Measurements from ENCODE around the gene RXFP4.

RXFP4 gene

DNA sequence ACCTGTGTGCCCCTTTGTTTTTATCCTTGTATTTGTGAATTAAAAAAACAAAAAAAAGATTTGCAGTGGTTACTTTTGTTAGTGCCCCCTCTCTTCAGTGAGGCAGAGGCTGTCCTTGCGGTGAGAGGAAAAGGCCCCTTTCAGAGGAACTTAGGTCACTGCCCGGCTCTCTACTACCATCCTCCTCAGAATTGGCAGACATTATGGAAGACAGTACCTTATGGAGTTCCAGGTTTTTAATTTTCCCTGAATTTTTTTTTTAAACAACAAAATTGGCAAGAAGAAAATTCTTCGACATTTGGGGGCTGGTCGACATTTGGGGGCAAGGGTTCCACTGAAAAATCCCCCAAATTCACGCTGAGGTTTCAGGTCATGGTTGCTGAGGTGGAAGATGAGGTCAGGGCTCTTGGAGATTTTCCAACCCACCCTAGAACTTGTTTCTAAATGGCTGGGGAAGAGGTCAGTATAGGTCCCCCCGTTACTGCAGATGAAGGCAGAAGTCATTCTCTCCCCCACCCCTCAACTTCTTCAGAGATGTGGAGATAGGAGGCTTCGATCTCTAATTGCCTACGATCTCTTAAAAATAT, 5.3 kb downstream of the RXFP4 start:
- DNase-seq (ENCODE audit: low read depth), result no peak
- no peak overlapping the region for H3K4me3 ChIP-seq (ENCODE audit: control insufficient read depth, low read depth, low read length)
- TF ChIP-seq, protein P1, sequence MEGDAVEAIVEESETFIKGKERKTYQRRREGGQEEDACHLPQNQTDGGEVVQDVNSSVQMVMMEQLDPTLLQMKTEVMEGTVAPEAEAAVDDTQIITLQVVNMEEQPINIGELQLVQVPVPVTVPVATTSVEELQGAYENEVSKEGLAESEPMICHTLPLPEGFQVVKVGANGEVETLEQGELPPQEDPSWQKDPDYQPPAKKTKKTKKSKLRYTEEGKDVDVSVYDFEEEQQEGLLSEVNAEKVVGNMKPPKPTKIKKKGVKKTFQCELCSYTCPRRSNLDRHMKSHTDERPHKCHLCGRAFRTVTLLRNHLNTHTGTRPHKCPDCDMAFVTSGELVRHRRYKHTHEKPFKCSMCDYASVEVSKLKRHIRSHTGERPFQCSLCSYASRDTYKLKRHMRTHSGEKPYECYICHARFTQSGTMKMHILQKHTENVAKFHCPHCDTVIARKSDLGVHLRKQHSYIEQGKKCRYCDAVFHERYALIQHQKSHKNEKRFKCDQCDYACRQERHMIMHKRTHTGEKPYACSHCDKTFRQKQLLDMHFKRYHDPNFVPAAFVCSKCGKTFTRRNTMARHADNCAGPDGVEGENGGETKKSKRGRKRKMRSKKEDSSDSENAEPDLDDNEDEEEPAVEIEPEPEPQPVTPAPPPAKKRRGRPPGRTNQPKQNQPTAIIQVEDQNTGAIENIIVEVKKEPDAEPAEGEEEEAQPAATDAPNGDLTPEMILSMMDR (IDR thresholded peaks at IDR 0.05; ENCODE audit: control insufficient read depth, insufficient read depth, low read depth, low read length, missing control alignments), result no peak

DNA sequence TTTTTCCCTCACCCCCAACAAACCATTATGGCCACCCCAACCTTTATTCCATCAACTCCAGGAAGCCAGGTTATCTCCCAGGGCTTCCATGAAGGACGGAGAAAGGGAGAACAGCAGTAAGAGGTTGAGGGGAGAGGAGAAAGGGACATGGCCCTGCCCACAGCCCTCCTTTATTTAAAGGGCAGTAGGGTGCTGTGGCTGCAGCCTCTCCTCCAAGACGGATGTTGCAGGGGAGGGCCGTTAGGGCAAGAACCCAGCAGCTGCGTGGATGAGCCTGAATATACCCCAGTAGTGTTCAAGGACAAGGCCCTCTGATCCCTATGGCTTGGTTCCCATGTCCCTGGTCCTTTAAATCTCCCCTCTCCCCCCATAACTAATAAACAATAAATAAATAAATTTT, 5.9 kb downstream of the RXFP4 start:
- DNase-seq (ENCODE audit: low read depth), result no peak
- TF ChIP-seq, protein P1 (IDR thresholded peaks at IDR 0.05; ENCODE audit: control insufficient read depth, insufficient read depth, low read depth, low read length, missing control alignments), result no peak
- H3K4me3 ChIP-seq (ENCODE audit: control insufficient read depth, low read depth, low read length), result no peak overlapping the region

DNA sequence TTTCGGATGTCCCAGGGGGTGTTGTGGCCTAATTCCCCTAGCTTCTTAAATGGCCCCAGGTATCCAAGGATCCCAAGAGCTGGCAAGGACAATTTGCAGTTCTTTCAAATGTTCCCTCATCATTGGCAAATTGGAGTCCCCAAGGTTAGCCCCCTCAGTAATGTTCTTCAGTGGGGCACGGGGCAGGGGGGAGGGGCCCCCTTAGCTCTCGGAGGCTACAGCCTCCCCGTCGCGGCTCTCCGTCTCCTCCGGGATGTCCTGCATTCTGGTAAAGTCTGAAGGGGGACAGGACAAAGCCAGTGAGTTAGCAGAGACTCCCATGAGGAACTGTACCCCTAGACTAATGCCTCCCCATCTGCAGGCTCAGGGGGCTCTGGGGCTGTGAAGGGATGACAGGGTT, 6.3 kb downstream of the RXFP4 start:
- TF ChIP-seq, protein P1 (IDR thresholded peaks at IDR 0.05; ENCODE audit: control insufficient read depth, insufficient read depth, low read depth, low read length, missing control alignments), result no peak
- H3K4me3 ChIP-seq (ENCODE audit: control insufficient read depth, low read depth, low read length), result no peak overlapping the region
- DNase-seq (ENCODE audit: low read depth), result no peak

DNA sequence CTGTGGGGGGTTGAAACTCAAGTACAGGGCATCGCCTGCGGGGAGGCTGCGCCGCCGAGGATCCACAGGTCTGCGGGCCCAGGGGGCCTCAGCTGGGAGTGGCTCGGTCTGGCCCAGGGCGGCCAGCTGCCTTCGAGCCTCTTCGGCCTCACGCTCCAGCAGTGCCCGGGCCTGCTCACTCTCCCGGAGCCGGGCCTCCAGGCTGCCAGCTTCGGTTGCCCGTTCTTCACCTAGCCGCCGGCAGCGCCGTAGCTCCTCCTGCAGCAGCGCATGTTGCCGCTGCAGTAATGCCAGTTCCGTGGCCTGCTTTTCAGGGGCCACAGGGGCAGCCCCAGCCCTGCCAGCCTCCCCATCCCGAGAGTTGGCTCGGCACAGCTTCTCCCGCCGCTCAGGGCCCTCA, 9.4 kb downstream of the RXFP4 start:
- TF ChIP-seq, protein P1 (IDR thresholded peaks at IDR 0.05; ENCODE audit: control insufficient read depth, insufficient read depth, low read depth, low read length, missing control alignments), result no peak
- no peak for DNase-seq (ENCODE audit: low read depth)
- no peak overlapping the region for H3K4me3 ChIP-seq (ENCODE audit: control insufficient read depth, low read depth, low read length)

DNA sequence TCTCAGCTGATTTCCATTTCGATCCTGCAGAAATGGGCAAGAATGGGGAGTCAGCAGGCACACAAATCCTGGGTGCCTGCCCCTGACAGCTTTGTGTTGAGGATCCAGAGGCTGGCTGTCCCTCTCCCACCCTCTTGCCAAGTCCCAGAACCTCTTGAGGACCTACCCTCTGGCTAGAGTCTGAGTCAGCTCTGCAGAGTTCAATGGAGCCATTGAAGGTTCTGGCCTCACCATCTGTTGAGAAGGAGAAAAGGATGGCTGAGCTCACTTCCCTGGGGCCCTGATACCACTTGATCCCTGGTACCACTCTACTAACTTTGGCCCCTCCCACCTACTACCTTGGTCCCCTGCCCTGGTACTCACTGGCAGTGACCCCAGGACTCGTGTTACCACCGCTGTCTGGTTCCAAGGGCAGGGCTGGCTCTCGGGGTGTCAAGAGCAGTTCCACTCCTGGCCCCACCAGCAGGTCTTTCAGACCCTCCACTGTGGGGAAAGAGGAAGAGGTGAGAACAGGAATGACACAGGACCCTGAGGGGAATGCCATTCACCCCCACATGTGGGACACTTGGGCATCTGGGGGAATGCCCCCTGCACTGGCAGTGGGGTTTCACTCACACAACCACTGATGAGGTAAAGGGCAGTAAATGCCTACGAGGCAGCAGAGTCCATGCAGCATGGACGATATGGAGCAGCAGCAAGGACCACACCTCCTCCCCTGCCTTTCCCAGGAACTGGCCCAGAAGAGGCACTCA, 10.5 kb downstream of the RXFP4 start:
- DNase-seq (ENCODE audit: low read depth), result no peak
- no peak overlapping the region for H3K4me3 ChIP-seq (ENCODE audit: control insufficient read depth, low read depth, low read length)
- TF ChIP-seq, protein P1 (IDR thresholded peaks at IDR 0.05; ENCODE audit: control insufficient read depth, insufficient read depth, low read depth, low read length, missing control alignments), result no peak

DNA sequence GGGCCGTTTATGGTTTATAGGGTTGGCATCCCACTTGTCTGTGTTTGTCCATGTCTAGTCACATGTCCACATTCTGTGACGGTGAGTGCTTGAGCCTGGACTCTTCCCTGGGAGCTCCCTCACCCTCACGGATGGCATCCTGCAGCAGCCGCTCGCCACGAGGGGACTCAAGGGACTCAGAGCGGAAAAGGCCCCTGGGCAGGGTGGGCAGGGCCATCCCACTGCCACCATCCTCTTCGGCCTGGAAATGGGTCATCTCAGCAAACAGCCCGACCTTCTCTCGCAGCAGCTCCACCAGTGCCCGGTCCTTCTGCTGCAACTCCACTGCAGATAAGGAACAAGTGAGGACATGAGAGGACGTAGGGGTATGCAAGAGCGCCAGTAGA, 11.1 kb downstream of the RXFP4 start:
- no peak overlapping the region for H3K4me3 ChIP-seq (ENCODE audit: control insufficient read depth, low read depth, low read length)
- no peak for DNase-seq (ENCODE audit: low read depth)
- TF ChIP-seq, protein P1 (IDR thresholded peaks at IDR 0.05; ENCODE audit: control insufficient read depth, insufficient read depth, low read depth, low read length, missing control alignments), result no peak

Measured in AG09309 (cell line).